GM19240 (cell line): ENCODE measurements around the gene GRIP1.
A peak's percentile ranks its signal among the peaks of the same experiment; 100 is the strongest.

Source experiments
- DNase-seq: peaks from one replicate; pipeline ENCODE4 v3.0.0; 2011; ENCODE audit warnings: low spot score; ENCODE audit not compliant: insufficient read length

GRIP1 gene

DNA sequence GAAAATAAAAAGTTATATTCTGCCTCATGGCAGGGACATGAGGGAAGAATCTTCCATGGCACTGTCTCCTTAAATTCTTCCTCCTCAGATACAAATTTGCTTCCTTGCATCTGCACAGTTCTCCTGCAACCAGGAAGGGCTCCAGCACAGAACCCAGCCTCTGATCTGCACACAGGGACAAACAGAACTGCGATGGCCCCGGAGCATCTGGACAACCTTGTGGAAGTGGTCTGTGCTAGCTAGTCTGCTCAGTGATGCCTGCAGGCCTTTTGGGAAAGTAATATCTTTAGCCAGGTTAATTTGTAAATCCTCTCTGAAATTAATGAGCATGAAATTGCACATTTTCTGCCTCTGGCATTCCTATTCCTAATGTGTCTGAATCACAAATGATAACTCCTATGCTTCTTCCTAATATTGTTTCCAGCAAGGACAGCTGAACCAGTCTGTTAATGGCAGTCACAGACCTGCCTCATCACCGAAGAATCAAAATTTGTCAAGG lies 74.8 kb downstream of the GRIP1 start:
- no peak for DNase-seq

DNA sequence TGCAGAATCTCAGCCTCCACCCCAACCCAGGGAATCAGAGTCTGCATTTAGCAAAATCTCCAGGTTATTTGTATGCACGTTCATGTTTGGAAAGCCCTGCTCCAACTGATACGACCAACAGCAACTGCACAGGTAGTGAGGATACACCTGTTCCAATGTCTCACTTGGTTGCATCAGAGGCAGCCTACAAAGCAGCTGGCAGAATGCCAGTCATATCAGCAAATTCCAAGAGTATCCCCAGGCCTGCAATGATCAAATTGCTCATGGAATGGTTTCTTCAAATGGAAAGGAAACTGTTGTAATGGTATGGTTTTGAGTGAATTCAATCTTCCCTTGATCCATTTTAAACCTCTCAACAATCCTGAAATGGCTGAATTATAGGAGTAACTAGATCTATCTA lies 75.4 kb downstream of the GRIP1 start:
- DNase-seq, result no peak

DNA sequence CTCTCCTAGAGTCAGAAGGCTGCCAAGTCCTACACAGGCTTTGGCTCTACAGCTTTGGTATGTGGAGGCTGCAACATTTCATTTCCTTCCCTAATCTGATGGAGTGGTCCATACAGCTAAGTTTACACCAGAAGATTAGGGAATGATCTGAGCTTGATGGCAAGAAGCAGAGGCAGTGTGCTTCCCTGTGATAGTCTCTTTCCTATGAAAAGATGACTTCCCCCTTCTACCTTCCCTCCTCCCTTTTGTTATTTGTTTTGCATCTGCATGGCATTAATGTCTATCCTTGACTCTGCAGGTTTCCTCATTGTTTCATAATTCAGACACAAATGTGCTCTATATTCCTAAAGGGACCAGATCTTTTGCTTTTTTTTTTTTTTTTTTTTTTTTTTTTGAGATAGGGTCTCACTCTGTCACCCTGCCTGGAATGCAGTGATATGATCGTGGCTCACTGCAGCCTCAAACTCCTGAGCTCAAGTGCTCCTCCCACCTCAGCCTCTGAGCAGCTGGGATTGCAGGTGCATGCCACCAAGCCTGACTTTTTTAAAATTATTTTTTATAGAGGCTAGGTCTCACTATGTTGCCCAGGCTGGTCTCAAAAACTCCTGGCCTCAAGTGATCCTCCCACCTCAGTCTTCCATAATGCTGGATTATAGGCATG lies 76.3 kb downstream of the GRIP1 start:
- DNase-seq, result no peak

DNA sequence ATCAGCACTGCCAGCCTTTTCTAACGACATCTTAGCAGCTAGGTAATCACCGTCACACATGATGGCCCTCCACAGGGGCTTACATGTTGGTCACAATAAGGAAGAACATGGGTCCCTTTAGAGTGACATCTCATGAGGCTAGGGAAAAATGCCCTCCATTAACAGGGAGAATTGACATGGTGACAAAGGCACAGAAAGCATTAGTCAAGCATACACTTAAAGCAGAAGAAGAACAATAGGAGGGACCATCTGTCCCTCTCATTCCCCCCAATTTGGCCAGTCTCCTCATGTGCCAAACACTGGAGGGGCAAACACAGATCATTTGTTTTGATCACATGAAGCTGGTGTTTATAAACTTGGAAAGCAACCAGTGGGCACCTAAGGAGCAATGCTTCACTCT lies 78.0 kb downstream of the GRIP1 start:
- no peak for DNase-seq

DNA sequence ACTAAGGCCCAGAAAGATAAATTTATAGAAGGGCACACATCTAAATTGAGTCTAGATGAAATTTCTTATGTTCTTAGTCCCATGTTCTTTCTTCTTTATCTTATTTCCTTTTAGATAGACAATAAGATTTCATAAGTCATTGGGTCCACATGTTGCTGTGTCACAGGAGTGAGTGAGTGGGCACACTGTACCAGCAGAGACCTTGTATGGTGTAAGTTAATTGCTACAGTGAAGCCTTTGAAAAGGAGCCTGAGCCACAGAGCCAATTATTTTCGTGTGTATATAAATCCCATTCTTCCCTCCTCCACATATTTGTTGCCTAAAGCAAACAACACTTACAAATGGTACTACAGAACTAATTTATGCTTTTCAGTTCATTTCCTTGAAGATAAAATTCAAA lies 79.1 kb downstream of the GRIP1 start:
- no peak for DNase-seq

DNA sequence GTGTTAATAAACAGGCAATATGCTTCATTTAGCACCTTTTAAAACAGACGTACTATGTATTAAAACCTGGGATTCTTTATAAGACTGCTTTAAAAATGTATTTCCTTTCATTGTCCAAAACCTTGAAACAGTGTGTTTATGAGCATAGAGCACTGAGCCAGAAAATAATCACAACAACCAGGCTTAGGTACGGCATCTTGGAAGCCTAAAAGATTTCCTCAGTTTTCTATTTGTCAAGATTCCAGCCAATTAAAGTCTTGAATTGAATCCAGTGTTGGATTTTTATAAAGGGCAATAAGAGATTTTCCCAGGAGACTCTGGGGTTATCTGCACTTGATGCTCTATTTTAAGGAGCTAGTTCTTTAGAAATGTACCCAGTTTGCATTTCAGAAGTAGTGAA lies 80.3 kb downstream of the GRIP1 start:
- no peak for DNase-seq

DNA sequence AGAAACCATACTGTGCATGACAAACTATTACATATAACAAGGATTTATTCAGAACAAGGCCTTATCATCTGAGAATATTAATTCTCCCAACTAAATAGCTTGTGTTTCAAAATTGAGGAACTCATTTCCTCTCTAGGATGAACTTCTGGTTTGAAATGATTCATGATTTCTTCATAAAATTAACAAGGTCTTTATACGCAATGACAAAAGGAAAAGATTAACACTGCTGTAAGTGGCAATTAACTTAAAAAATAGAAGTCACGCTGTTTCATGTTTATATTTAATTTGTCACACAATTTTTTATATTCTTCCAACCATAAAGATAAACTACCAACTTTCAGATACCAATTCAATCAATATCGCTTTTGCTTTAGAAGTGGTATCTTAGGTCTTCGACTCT lies 80.8 kb downstream of the GRIP1 start:
- no peak for DNase-seq

DNA sequence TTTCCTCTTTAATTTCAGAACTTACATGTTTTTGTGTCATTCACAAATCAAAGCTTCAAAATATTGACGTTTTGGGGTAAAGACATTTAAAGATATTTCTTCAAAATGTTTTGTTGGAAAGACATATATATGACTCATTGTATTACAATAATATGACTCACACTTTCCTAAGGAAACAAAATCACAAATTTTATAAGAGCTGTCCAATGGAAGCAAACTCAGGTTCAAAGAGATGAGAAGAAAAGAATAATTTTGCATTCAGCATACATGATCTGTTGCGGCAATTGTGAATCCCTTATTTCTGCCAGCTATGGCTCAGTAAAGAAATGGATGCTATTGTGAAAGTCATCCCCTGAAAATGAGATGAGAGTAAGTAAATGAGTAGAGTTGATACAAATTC lies 82.7 kb downstream of the GRIP1 start:
- DNase-seq, result no peak

DNA sequence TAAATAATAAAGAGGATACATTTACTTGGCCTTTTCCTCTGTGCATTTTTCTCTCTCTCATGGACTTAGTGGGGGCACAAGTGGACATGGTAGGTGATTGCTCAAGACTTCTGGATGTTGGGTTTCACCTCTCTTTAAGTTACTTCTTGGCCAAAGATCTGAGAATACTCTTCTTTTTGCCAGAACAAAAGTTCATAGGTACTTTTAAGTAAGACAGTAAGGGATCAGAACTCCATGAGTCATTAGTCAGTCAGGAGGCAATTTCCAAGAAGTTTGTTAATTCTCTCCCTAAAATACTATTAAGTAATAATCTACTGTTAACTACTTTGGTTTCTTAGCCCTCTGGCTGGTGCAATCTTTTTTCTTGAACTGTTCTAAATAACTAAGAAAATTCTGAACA lies 84.2 kb downstream of the GRIP1 start:
- no peak for DNase-seq

DNA sequence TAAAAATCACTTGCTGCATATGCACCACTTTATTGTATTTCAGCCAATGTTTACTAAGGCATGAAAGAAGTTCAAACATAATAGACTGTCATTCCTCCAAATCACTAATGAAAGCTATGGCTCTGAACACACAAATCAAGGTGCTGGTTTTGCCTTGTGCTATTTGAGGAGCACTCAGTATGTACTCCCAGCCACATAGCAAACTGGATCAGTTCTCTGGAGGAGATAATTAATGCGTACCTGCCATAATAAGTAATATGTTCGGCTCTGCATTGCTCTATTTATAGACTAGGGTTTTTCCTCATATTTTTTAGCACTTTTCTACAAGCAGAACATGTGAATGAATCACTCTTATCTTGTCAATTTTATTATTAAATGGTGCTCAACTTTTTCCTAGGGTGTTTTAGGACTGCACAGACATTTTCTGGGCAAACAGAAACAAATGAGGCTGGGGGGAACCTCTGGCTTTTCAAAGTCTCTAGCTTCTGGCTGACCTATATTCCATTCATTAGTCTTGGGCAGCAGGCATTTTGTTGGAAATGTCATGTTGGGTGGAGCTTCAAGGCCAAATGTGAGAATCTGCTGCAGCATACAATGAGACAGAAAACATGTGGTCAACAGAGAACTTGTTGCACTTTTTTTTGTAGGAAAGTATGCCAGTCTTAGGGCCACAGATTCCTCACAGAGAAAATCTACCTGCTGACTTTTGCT lies 88.4 kb downstream of the GRIP1 start:
- no peak for DNase-seq

DNA sequence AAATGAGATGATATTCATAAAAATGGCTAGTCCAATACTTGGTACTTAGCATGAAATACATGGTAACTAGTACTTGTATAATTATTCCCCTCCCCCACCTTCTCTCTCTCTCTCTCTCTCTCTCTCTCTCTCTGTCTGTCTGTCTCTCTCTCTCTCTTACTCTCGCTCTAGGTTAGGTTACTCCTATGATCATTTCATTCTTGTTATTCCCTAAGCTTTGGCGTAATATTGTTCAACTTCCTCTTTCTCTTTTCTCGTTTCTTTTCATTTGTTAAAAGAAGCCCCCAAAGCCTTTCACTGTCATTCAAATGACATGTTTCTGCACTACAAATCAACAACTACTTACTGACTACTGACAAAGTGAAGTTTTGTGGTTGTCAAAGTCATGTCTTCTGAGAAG lies 89.8 kb downstream of the GRIP1 start:
- no peak for DNase-seq

DNA sequence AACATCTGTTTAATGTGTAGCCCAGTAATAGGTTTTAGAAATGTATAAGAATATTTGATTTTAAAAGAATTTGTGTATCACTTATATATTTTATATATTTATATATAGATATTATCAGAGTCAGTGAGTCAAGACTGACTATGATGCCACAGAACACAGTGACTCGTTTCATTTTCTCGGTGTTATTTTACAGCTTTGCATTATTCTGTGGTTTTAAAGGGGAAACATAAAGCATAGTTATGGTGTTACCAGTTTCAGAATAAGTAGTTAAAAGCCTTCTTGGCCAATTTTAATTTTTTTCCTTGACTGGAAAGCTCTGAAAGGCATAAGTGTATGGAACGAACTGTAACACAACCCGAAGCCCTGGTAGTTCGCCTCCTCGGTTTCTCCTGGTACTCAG lies 91.0 kb downstream of the GRIP1 start:
- no peak for DNase-seq

DNA sequence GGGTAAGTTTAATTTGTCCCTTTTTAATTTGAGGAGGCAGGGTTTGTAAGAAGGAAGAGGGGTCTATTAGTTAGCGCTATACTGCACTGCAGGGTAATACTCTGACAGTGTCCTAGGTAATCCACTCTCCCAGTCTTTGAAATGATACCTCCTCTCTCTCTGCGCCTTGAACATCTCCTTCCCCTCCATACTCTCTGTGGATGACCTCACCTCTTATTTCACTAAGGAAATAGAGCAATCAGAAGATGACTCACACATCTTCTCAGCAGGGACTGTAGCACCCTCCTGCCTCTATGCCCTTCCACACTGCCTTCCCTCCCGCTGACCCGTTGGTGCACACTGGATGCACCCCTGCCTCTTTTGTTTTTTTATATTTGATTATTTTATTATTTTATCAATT lies 94.2 kb downstream of the GRIP1 start:
- DNase-seq, result no peak

DNA sequence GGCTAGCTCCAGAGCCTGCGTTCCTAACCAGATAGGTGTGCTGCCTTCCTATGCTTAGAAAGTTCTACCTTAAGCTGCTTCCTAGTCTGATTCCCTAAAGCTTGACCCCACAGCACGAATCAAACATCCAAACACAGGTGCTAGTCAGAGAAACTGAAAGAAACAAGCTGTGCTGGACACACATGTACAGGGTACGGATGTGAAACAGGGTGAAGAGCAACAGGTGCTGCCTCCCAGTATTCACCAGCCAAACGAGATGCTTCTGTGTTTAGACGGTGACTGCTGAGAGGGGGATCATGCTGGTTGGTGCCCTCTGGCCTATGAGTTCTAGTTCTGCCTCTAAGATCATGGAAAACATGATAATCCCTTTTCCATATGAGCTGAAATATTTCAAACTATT lies 105.3 kb downstream of the GRIP1 start:
- DNase-seq, result peak; percentile 10

DNA sequence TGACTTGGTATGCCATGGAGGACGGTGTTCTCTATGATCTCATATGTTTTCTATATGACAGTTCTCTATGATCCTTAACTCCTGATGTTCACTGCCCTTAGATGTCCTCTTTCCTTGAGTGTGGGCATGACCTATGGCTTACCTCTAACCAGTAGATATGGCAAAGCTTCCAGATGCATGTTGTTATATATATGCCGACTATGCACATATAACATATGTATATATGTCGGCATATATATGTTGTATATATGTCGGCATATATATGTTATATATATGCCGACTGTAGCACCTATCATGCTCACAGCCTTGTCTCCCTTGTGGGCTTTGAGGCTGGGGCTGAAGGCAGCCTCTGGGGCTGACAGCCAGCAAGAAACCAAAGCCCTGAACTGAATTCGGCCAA lies 106.0 kb downstream of the GRIP1 start:
- DNase-seq, result no peak

DNA sequence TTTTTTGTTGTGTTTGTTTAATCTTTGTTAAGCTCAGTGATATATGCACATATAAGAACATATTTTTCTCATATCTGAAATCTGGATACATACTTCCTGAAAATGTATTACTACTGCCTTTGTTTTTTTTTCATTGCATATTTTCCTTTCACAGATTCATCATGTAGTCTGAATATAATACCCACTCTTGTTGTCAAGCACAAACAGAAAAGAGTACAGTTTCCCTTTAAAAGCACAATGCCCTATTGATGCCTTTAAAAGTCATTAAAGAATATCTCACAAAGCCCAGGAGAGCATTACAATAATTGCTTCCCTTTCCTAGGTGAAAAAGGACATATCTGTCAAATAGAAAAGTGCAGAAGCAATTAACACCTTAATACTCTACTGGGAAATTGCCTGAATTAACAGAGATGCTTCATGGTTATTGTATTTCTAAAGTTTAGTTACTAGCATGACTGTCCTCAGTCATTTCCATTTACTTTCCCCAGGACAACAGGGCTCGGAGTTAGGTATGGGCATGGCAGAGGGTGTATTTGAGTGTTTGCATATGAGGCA lies 107.4 kb downstream of the GRIP1 start:
- no peak for DNase-seq

DNA sequence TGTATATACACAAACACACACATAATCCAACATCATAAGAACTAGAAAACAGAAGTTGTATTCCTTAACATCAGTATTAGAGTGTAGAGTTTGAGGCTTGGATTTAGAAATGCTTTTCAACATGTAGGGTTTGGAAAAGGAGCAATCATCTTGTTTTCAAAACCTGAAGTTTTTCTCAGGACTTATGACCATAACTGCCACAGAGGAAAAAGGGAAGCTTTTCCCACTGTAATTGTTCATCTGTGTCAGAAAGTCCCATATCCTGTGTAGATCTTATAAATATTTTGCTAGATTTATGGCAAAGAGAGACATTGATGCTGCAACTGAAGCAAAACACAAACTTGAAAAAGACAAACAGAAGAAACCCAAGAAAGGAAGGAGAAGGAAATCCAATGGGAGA lies 115.7 kb downstream of the GRIP1 start:
- no peak for DNase-seq

DNA sequence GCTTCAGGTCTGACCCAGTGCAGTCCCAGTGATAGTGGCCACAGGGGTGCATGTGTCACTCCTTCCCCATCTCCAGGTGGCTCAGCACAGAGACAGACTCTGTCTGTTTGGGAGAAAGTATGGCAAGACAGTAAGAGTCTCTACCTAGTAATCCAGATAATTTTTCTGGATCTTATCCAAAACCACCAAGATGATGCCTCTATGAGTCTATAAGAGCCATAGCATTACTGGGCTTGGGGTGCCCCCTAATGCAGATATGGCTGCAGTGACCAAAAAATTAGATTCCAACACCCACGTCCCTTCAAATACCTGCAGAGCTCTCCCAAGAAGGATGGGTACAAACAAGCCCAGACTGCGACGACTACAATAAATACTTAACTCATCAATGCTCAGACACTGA lies 123.8 kb downstream of the GRIP1 start:
- DNase-seq, result no peak

DNA sequence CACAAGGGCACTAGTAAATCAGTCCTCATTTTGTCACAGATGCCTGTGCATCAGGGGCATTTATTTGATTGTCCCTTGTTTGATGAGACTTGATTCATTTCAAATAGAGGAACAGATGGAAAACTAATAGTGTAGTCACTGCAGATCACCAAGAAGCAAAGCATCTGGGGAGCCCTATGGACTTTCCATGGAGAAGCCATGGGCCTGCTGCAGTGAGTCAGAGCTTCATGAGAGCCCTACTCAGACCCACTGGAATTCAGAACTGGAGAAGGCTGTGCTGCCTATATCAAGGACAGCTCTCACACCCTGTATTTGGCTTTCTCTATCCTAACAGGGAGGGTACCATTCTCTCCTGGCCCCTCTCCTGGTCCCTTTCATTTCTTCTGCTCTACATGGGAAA lies 126.2 kb downstream of the GRIP1 start:
- no peak for DNase-seq

DNA sequence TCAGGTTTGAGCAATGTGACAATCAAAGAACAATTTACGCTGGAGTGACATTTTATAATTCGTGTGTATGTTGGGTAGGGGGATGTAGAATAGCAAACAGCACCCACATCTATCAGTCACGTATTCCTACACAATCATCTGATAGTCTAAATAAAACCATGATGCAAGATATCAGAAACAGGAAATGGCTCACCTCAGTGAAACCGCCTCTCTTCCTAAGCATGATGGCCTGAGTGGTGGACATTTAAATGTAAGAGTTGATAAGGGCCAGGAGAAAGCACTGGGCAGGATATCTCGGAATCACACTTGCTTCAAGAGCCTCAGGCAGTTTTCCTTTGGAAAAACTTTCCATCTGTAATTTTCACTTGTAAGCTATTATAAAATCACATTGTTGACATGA lies 128.2 kb downstream of the GRIP1 start:
- DNase-seq, result no peak

DNA sequence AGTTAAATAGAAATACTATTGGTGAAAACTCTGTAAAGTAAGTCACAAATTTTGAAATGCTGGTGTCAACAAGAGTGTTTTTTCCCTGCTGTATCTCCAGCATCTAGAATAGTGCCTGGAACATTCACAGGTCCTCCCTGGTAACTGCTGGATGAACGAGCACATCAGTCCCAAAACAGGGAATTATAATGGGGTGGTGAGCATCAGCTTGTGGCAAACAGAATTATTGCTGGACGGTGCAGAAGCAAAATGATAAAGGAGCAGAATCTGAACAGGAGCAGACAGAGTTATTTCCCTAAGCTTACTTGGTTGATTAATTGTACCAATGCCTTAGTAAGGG lies 129.9 kb downstream of the GRIP1 start:
- DNase-seq, result no peak

DNA sequence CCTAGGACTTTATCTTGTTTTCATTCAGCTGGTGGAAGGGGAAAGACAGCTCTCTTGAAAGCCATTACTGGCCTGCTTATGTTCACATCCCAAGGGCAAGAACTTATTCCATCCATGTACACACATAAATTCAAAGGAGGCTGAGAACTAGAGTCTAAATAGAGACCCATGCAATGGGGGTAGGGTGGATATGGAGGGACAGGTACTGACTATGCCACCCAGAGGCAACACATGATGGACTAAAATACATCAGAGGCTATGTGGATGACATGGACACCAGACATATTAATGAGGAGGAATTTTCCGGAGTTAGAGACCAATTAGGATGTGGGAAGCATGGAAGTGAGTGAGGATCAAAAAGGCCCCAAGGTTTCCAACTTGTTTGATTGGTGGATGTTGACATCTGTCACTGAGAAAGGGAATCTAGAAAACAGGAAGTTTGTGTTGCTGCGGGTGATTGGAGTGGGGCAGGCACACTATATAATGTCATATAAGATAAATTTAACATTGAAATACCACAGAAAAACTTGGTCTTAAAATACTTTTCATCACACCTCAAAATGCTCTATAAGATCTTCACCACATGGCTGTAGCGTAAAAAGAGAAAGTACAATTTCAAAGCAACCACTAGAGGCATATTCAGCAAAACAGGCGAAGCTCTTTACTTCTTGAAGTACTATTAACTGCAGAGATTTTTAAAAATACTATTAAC lies 130.4 kb downstream of the GRIP1 start:
- no peak for DNase-seq
